ENCODE data around the gene CETN3.

GRCh38 chr5:90398726-90399125, 10.8 kb downstream of the CETN3 start:
- TF ChIP-seq ZNF256 (CRISPR knock-in tag; conservative IDR thresholded peaks at IDR 0.05) (no peak), CTCF (CRISPR knock-in tag; IDR thresholded peaks at IDR 0.05) (no peak), ZNF629 (CRISPR knock-in tag; conservative IDR thresholded peaks at IDR 0.05) (no peak), ZUFSP (CRISPR knock-in tag; IDR thresholded peaks at IDR 0.05; ENCODE audit: borderline replicate concordance) (no peak), ZNF790 (CRISPR knock-in tag; IDR thresholded peaks at IDR 0.05; ENCODE audit: borderline replicate concordance) (no peak), SSRP1 (CRISPR knock-in tag; IDR thresholded peaks at IDR 0.05) (no peak), ZNF274 (CRISPR knock-in tag; IDR thresholded peaks at IDR 0.05) (no peak), MXD3 (CRISPR knock-in tag; IDR thresholded peaks at IDR 0.05) (no peak), ZNF18 (CRISPR knock-in tag; IDR thresholded peaks at IDR 0.05; ENCODE audit: insufficient replicate concordance) (no peak), ZNF3 (CRISPR knock-in tag; IDR thresholded peaks at IDR 0.05) (no peak), ATF7 (IDR thresholded peaks at IDR 0.05) (no peak), ATF7 (CRISPR knock-in tag; IDR thresholded peaks at IDR 0.05) (no peak)

All from HepG2 (cell line).